HepG2 (cell line): ENCODE results near the gene NFKBIZ. TPM values are rescaled to one million over a fixed set of nuclear protein-coding genes. Genes with fewer than 3 reads are reported as not detected.

Experiments used
- AGO2 ChIP-seq: fragments of 200-400 bp; formaldehyde crosslinking; optimal IDR thresholded peaks from 2 replicates; pipeline ENCODE3; 2017; ENCODE audit warnings: mild to moderate bottlenecking, low read depth, low read length, moderate library complexity
- HES4 ChIP-seq: sonication (generic); formaldehyde crosslinking; IDR thresholded peaks from 2 replicates; pipeline ENCODE4 v1.9.0; 2021; ENCODE audit warnings: mild to moderate bottlenecking, missing genetic modification reagents, borderline replicate concordance
- RBAK ChIP-seq: sonication (generic); formaldehyde crosslinking; IDR thresholded peaks from 2 replicates; pipeline ENCODE4 v1.5.1; 2020; ENCODE audit warnings: mild to moderate bottlenecking, missing genetic modification reagents
- RBM22 ChIP-seq: fragments of 200-400 bp; formaldehyde crosslinking; optimal IDR thresholded peaks from 2 replicates; pipeline ENCODE3; 2017; ENCODE audit warnings: mild to moderate bottlenecking, low read length, moderate library complexity
- TBP ChIP-seq: sonication (generic); formaldehyde crosslinking; IDR thresholded peaks from 2 replicates; pipeline ENCODE4 v1.5.0; 2020; ENCODE audit warnings: missing genetic modification reagents
- ZNF10 ChIP-seq: sonication (generic); formaldehyde crosslinking; IDR thresholded peaks from 2 replicates; pipeline ENCODE4 v1.4.0; 2020; ENCODE audit warnings: mild to moderate bottlenecking, low read depth, missing genetic modification reagents, borderline replicate concordance
- ZNF224 ChIP-seq: sonication (generic); formaldehyde crosslinking; IDR thresholded peaks from 2 replicates; pipeline ENCODE4 v1.5.0; 2020; ENCODE audit warnings: mild to moderate bottlenecking, missing genetic modification reagents
- ZNF709 ChIP-seq: sonication (generic); formaldehyde crosslinking; IDR thresholded peaks from 2 replicates; pipeline ENCODE4 v1.5.0; 2020; ENCODE audit warnings: mild to moderate bottlenecking, missing genetic modification reagents
- ZNF777 ChIP-seq: sonication (generic); formaldehyde crosslinking; IDR thresholded peaks from 2 replicates; pipeline ENCODE4 v1.4.0; 2020; ENCODE audit warnings: missing genetic modification reagents
- polyA plus RNA-seq, 8 experiments: library from polyadenylated mRNA; depleted of rRNA in 3 of 8; stranded (reverse) in 7 of 8; unstranded in 1 of 8; fragments of >200 nt; fragmentation: Illumina TruSeq in 4 of 8; extraction: Trizol in 4 of 8; gene quantifications; 2 replicates each; pipeline versions ENCODE4 v1.2.1 to v1.2.3, GENCODE V29; 2011 to 2016; ENCODE audit warnings: low read depth in 4 of 8, missing spikeins in 1 of 8, mixed read lengths in 1 of 8; ENCODE audit not compliant: insufficient read depth in 1 of 8
- total RNA-seq, 5 experiments: library from RNA; depleted of rRNA; stranded (reverse); fragments of >200 nt; fragmentation: Illumina TruSeq; extraction: Trizol; gene quantifications; 2 replicates each; pipeline ENCODE4 v1.2.3, GENCODE V29; 2016; ENCODE audit warnings: low read depth in 1 of 5
- TF ChIP-seq, protein P1 (sequence below): sonication (generic); formaldehyde crosslinking; IDR thresholded peaks from 2 replicates; pipeline ENCODE4 v1.9.0; 2021; ENCODE audit warnings: mild to moderate bottlenecking, missing genetic modification reagents
- TF ChIP-seq, protein P2 (sequence below): sonication (generic); formaldehyde crosslinking; IDR thresholded peaks from 2 replicates; pipeline ENCODE4 v1.4.0; 2020; ENCODE audit warnings: mild to moderate bottlenecking, missing genetic modification reagents
- TF ChIP-seq, protein P3 (sequence below): sonication (generic); formaldehyde crosslinking; IDR thresholded peaks from 2 replicates; pipeline ENCODE4 v1.4.0; 2020; ENCODE audit warnings: mild to moderate bottlenecking, missing genetic modification reagents
- TF ChIP-seq, protein P4 (sequence below): sonication (generic); formaldehyde crosslinking; IDR thresholded peaks from 2 replicates; pipeline ENCODE4 v1.5.1; 2020; ENCODE audit warnings: missing genetic modification reagents, mild to moderate bottlenecking, borderline replicate concordance

Gene NFKBIZ
- total and polyA plus RNA-seq, 2 of the 13 experiments (the other 11 are each of a cell fraction or from before 2014, with no cell fraction given), result 25.9 to 60.6 TPM

DNA sequence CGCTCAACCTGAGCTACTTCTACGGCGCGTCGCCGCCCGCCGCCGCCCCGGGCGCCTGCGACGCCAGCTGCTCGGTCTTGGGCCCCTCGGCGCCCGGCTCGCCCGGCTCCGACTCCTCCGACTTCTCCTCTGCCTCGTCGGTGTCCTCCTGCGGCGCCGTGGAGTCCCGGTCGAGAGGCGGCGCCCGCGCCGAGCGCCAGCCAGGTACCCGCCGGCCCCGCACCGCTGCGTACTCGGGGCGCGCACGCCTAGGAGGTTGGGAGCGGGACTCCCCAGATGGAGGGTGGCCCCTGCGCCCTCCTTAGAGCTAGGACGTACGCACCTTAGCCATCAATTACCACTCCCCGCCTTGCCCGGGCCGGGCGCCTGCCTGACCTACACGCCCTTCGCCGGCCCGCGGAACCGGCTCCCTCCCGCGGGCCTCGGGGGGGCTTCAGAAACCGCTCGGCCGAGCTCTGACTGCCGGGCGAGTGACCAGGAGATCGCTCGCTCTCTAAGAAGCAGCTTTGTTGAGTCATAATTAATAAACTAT lies 466 bp downstream of the NFKBIZ start (continued):
- TF ChIP-seq, protein P1, sequence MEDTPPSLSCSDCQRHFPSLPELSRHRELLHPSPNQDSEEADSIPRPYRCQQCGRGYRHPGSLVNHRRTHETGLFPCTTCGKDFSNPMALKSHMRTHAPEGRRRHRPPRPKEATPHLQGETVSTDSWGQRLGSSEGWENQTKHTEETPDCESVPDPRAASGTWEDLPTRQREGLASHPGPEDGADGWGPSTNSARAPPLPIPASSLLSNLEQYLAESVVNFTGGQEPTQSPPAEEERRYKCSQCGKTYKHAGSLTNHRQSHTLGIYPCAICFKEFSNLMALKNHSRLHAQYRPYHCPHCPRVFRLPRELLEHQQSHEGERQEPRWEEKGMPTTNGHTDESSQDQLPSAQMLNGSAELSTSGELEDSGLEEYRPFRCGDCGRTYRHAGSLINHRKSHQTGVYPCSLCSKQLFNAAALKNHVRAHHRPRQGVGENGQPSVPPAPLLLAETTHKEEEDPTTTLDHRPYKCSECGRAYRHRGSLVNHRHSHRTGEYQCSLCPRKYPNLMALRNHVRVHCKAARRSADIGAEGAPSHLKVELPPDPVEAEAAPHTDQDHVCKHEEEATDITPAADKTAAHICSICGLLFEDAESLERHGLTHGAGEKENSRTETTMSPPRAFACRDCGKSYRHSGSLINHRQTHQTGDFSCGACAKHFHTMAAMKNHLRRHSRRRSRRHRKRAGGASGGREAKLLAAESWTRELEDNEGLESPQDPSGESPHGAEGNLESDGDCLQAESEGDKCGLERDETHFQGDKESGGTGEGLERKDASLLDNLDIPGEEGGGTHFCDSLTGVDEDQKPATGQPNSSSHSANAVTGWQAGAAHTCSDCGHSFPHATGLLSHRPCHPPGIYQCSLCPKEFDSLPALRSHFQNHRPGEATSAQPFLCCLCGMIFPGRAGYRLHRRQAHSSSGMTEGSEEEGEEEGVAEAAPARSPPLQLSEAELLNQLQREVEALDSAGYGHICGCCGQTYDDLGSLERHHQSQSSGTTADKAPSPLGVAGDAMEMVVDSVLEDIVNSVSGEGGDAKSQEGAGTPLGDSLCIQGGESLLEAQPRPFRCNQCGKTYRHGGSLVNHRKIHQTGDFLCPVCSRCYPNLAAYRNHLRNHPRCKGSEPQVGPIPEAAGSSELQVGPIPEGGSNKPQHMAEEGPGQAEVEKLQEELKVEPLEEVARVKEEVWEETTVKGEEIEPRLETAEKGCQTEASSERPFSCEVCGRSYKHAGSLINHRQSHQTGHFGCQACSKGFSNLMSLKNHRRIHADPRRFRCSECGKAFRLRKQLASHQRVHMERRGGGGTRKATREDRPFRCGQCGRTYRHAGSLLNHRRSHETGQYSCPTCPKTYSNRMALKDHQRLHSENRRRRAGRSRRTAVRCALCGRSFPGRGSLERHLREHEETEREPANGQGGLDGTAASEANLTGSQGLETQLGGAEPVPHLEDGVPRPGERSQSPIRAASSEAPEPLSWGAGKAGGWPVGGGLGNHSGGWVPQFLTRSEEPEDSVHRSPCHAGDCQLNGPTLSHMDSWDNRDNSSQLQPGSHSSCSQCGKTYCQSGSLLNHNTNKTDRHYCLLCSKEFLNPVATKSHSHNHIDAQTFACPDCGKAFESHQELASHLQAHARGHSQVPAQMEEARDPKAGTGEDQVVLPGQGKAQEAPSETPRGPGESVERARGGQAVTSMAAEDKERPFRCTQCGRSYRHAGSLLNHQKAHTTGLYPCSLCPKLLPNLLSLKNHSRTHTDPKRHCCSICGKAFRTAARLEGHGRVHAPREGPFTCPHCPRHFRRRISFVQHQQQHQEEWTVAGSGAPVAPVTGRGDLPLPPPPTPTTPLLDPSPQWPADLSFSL (CRISPR knock-in tag), result 0 out of 2 replicates have a peak, but pooled peaks have one; percentile 15
- TF ChIP-seq ZNF777 (CRISPR knock-in tag) (0 out of 2 replicates have a peak, but pooled peaks have one; percentile 7), RBM22 (peak; percentile 23), TBP (CRISPR knock-in tag) (no peak), ZNF709 (CRISPR knock-in tag) (peak; percentile 45; the same call in 1 of the 2 replicates), AGO2 (peak; percentile 98), ZNF10 (no peak), RBAK (no peak), ZNF224 (CRISPR knock-in tag) (0 out of 2 replicates have a peak, but pooled peaks have one; percentile 9), HES4 (peak; percentile 19; the same call in 1 of the 2 replicates)
- TF ChIP-seq, protein P2, sequence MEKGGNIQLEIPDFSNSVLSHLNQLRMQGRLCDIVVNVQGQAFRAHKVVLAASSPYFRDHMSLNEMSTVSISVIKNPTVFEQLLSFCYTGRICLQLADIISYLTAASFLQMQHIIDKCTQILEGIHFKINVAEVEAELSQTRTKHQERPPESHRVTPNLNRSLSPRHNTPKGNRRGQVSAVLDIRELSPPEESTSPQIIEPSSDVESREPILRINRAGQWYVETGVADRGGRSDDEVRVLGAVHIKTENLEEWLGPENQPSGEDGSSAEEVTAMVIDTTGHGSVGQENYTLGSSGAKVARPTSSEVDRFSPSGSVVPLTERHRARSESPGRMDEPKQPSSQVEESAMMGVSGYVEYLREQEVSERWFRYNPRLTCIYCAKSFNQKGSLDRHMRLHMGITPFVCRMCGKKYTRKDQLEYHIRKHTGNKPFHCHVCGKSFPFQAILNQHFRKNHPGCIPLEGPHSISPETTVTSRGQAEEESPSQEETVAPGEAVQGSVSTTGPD (CRISPR knock-in tag), result no peak
- TF ChIP-seq, protein P3, sequence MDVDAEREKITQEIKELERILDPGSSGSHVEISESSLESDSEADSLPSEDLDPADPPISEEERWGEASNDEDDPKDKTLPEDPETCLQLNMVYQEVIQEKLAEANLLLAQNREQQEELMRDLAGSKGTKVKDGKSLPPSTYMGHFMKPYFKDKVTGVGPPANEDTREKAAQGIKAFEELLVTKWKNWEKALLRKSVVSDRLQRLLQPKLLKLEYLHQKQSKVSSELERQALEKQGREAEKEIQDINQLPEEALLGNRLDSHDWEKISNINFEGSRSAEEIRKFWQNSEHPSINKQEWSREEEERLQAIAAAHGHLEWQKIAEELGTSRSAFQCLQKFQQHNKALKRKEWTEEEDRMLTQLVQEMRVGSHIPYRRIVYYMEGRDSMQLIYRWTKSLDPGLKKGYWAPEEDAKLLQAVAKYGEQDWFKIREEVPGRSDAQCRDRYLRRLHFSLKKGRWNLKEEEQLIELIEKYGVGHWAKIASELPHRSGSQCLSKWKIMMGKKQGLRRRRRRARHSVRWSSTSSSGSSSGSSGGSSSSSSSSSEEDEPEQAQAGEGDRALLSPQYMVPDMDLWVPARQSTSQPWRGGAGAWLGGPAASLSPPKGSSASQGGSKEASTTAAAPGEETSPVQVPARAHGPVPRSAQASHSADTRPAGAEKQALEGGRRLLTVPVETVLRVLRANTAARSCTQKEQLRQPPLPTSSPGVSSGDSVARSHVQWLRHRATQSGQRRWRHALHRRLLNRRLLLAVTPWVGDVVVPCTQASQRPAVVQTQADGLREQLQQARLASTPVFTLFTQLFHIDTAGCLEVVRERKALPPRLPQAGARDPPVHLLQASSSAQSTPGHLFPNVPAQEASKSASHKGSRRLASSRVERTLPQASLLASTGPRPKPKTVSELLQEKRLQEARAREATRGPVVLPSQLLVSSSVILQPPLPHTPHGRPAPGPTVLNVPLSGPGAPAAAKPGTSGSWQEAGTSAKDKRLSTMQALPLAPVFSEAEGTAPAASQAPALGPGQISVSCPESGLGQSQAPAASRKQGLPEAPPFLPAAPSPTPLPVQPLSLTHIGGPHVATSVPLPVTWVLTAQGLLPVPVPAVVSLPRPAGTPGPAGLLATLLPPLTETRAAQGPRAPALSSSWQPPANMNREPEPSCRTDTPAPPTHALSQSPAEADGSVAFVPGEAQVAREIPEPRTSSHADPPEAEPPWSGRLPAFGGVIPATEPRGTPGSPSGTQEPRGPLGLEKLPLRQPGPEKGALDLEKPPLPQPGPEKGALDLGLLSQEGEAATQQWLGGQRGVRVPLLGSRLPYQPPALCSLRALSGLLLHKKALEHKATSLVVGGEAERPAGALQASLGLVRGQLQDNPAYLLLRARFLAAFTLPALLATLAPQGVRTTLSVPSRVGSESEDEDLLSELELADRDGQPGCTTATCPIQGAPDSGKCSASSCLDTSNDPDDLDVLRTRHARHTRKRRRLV (CRISPR knock-in tag), result no peak
- TF ChIP-seq, protein P4, sequence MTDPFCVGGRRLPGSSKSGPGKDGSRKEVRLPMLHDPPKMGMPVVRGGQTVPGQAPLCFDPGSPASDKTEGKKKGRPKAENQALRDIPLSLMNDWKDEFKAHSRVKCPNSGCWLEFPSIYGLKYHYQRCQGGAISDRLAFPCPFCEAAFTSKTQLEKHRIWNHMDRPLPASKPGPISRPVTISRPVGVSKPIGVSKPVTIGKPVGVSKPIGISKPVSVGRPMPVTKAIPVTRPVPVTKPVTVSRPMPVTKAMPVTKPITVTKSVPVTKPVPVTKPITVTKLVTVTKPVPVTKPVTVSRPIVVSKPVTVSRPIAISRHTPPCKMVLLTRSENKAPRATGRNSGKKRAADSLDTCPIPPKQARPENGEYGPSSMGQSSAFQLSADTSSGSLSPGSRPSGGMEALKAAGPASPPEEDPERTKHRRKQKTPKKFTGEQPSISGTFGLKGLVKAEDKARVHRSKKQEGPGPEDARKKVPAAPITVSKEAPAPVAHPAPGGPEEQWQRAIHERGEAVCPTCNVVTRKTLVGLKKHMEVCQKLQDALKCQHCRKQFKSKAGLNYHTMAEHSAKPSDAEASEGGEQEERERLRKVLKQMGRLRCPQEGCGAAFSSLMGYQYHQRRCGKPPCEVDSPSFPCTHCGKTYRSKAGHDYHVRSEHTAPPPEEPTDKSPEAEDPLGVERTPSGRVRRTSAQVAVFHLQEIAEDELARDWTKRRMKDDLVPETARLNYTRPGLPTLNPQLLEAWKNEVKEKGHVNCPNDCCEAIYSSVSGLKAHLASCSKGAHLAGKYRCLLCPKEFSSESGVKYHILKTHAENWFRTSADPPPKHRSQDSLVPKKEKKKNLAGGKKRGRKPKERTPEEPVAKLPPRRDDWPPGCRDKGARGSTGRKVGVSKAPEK, result 0 out of 2 replicates have a peak, but pooled peaks have one; percentile 18
